Measurements from ENCODE around the gene UGT1A10. TPM values are rescaled to one million over a fixed set of nuclear protein-coding genes. Genes with fewer than 3 reads are reported as not detected.

The UGT1A10 gene
- total RNA-seq, 1 experiment from 2014 or later, result not detected

DNA sequence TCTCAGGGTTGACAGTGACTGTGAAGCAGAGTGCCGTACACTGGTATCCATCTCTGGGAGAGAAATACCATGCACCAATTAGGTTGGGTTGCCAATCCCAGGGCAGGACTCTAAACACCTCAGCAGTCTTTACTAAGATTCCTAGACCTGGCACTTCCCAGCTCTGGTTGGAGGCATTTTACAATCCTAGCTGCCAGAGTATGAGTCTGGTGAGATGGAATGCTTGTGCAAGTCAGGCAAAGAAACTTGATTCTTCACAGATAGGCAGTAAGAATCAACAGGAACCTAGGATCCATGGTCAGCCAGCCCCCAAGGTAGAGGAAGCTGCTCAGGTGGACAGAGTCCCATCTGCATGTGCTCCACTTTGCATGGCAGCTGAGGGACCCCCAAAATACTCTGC is 70.5 kb downstream of the UGT1A10 start:
- H2BK5ac ChIP-seq (ENCODE audit: insufficient read length, low read length), result no peak overlapping the region
- Mint-ChIP-seq H3K4me3 (no peak overlapping the region), H3K27ac (no peak overlapping the region), H3K36me3 (ENCODE audit: insufficient read depth in 1 of 3, low read depth in 3 of 3) (peaks cover 0 to 6% (median 0%) of the 10 kb centered on the region in 3 experiments; a peak in 2 of 7 replicates), H3K9me3 (peaks cover 4% of the 10 kb centered on the region in 2 experiments; a peak in 3 of 5 replicates), H3K27me3 (ENCODE audit: low read depth) (peaks cover 2% of the 10 kb centered on the region; the same call in 1 of the 2 replicates), H3K4me1 (peaks cover 7% of the 10 kb centered on the region in 2 experiments)
- H3K9ac ChIP-seq (ENCODE audit: extremely low read depth, insufficient read length, low read length), result no peak overlapping the region
- H3K4ac ChIP-seq (ENCODE audit: low read depth, low read length), result no peak overlapping the region
- H2BK20ac ChIP-seq (ENCODE audit: low read depth, low read length, poor library complexity, severe bottlenecking), result no peak overlapping the region
- H3K56ac ChIP-seq (ENCODE audit: insufficient read length, low read depth, low read length), result no peak overlapping the region
- no peak overlapping the region for H3K18ac ChIP-seq (ENCODE audit: insufficient read length, low read depth, low read length)
- no peak overlapping the region for H2BK120ac ChIP-seq (ENCODE audit: low read depth, low read length, poor library complexity, severe bottlenecking)
- no peak overlapping the region for H3K4me2 ChIP-seq (ENCODE audit: insufficient read depth, insufficient read length, low read length)
- no peak overlapping the region for H2AK5ac ChIP-seq (ENCODE audit: insufficient read length, low read length)
- H3K79me1 ChIP-seq (ENCODE audit: insufficient read depth, low read depth, low read length, poor library complexity, severe bottlenecking), result no peaks in the 10 kb centered on the region
- DNase-seq, result no peak
- H3T11ph ChIP-seq (ENCODE audit: low read length), result no peak overlapping the region
- no peak for TF ChIP-seq CTCF (conservative IDR thresholded peaks at IDR 0.05)
- H4K8ac ChIP-seq (replicated peaks; ENCODE audit: insufficient read length, low read depth, low read length), result no peak overlapping the region
- no peak overlapping the region for H2AFZ ChIP-seq (ENCODE audit: low read length)
- H4K91ac ChIP-seq (ENCODE audit: insufficient read length, low read depth, low read length), result no peak overlapping the region
- no peaks in the 10 kb centered on the region for H3K9me3 ChIP-seq (ENCODE audit: control insufficient read depth, low read depth, low read length)
- H3K4me1 ChIP-seq (ENCODE audit: insufficient read depth, low read length), result no peaks in the 10 kb centered on the region
- H2BK12ac ChIP-seq (ENCODE audit: insufficient read length, low read depth, low read length), result no peak overlapping the region
- H3K23me2 ChIP-seq (ENCODE audit: insufficient read length, low read depth, low read length, poor library complexity, severe bottlenecking), result peaks cover 5% of the 10 kb centered on the region
- no peaks in the 10 kb centered on the region for H3K79me2 ChIP-seq (ENCODE audit: insufficient read depth, low read length)
- H4K20me1 ChIP-seq (ENCODE audit: control insufficient read depth, insufficient read depth, insufficient read length), result no peaks in the 10 kb centered on the region
- no peak overlapping the region for H2BK15ac ChIP-seq (ENCODE audit: low read depth, low read length)
- no peak overlapping the region for H3K14ac ChIP-seq (ENCODE audit: insufficient read depth, low read length)
- H3K23ac ChIP-seq (ENCODE audit: insufficient read length, low read depth, low read length), result no peak overlapping the region
- no peak overlapping the region for H3K27ac ChIP-seq (ENCODE audit: insufficient read length, low read depth, low read length)
- no peak overlapping the region for H4K5ac ChIP-seq (ENCODE audit: insufficient read length, low read depth, low read length)
- no peaks in the 10 kb centered on the region for H3K27me3 ChIP-seq (ENCODE audit: insufficient read depth, low read length)
- no CpG with 5 or more reads among the region's 1 CpG for WGBS (ENCODE audit: extremely low coverage, insufficient read length, low lambda C conversion rate)
